Eye (tissue), 1 donor: Measurements from ENCODE around the gene NAALAD2.
"Not testable (repeated sequence)": the region's sequence is repeated elsewhere in the genome, so short reads cannot be mapped to it uniquely, and the experiment has no call there.

ENCODE experiments used
- DNase-seq: peaks from one replicate; pipeline ENCODE4 v3.0.0-alpha.2; 2015

The NAALAD2 gene

GRCh38 chr11:90197377-90197776, 62.9 kb downstream of the NAALAD2 start:
- DNase-seq, result no peak

DNA sequence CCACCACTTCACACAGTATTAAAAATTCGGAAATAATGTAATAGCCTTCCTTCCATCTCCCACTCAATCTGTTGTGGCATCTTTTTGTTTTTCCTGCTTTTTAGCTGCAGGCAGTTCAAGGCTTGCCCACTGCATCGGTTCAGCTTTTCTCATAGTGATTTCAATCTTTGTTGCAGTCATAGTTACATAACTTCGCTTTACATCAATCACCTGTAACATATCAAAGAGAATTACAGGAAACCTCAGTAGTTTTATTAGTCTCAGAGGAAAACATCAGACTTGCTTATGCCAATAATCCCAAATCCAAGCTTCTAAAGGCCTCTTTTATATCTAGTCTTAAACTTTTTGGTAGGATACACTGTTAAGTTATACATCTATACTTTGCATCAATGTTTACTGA, 67.9 kb downstream of the NAALAD2 start:
- no peak for DNase-seq

DNA sequence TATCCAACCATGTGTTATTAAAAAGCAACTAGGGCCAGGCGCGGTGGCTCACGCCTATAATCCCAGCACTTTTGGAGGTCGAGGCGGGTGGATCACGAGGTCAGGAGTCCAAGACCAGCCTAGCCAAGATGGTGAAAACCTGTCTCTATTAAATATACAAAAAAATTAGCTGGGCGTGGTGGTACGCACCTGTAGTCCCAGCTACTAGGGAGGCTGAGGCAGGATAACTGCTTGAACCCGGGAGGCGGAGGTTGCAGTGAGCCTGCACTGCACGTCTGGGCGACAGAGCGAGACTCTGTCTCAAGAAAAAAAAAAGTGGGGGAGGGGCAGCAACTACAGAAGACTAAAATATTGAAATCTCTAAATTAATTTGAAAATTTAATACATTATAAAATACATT, 69.9 kb downstream of the NAALAD2 start:
- no peak for DNase-seq

DNA sequence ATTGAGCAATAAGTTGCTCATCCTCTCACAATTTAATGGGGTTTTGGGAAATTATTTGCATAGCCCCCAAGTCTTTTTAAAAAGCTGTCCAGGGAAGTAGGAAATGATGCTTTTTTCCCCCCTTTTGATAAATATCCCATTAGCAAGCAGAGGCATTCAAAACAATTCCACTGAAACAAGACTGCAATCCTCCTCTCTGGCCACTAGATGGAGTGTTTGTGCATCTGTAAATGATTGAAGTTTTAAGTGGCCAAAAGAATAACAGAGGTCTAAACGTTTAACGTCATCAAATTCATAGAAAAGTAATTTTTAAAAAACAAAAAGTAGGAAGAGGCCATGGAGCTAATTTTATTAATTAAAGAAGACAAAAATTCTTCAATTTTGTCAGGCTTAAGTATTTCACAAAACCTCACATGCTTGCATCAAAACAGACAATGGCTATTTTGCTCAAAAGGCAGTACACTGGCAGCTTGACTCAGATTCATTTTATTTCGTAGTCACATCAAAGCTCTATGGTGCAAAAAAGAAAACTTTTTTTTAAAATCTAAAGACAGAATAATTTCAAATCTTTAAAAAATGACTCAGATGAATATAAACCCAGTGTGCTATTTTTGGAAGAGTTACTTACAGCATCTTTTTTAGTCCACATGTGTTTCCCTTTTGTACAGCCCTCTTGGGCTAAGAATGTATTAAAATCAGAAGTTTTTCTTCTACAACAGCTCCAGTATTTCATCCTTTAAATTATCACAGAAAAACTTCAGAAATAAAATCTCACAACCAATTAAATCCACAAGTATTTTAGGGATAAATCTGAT, 70.6 kb downstream of the NAALAD2 start:
- peak; percentile 79 for DNase-seq

GRCh38 chr11:90207992-90208391, 73.5 kb downstream of the NAALAD2 start:
- DNase-seq, result not testable (repeated sequence)

DNA sequence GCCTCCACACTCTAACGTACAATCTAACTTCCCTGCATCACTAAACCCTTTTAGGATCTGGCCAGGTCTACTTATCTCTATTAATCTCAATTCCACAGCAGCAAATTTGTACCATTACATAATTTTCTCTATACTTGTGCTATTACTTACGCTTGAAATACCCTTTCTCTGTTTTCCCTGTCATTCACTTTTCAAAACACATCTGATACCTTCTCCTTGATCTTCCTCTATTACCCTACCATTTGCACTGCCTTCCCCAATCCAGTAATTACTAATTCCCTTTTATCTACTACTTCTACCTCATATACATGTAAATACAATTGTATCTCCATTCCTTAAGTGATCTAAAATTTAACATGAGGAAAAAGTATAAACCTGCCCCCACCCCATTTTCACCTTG, 74.4 kb downstream of the NAALAD2 start:
- no peak for DNase-seq

GRCh38 chr11:90213322-90213721, 78.9 kb downstream of the NAALAD2 start:
- no peak for DNase-seq

DNA sequence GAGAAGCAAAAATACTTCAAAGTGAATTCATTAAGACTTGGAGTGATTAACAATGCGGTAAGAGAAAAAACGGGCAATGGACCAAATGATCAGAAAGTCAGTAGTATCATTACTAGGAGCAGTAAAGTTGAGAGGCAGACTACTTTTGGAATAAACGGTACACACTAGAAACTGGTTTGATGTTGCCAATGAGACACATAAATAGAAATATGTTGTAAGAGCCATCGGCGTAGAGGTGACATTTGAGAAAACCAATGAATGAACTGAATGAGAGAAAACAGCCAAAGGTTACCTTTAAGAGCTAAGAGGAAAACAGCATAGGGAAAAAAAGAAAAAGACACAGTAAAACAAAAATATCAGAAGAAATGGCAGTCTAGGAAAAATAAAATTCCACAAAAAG, 82.1 kb downstream of the NAALAD2 start:
- DNase-seq, result no peak

DNA sequence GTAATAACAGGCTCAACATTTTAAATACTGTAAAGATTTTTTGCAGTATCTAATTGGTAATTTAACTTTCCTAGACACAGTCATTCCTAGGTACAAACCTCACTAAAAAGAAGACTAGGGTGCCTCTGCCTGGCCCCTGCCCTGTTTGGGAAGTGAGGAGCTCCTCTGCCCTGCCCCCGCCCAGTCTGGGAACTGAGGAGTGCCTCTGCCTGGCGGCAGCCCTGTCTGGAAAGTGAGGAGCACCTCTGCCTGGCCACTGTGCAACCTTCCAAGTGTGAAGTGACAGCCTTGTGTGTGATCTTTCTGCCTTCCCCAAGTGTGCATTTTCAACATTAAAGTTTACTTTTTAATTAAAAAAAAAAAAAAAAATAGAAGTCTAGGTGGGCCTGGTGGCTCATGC, 84.1 kb downstream of the NAALAD2 start:
- DNase-seq, result no peak

DNA sequence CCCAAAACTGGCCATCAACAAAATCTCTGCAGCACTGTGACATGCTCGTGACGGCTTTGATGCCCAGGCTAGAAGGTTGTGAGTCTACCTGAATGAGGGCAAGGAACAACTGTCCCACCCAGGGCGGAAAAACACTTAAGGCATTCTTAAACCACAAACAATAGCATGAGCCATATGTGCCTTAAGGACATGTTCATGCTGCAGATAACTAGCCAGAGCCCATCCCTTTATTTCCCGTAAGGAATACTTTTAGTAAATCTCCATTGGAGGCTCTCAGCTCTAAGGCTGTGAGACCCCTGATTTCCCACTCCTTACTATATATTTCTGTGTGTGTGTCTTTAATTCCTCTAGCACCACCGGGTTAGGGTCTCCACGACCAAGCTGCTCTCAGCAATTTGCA, 85.0 kb downstream of the NAALAD2 start:
- no peak for DNase-seq

- no peak for DNase-seq
Observed at GRCh38 chr11:90220391-90220790, 85.9 kb downstream of the NAALAD2 start.

GRCh38 chr11:90221803-90222458, 87.5 kb downstream of the NAALAD2 start:
- DNase-seq, result no peak

GRCh38 chr11:90222459-90223247, 88.2 kb downstream of the NAALAD2 start, which contains the start of gene CHORDC1:
CHORDC1 (minus strand) TSS chr11:90223049; CDS start chr11:90222954, 95 bp downstream.
- DNase-seq, result peak; percentile 95

DNA sequence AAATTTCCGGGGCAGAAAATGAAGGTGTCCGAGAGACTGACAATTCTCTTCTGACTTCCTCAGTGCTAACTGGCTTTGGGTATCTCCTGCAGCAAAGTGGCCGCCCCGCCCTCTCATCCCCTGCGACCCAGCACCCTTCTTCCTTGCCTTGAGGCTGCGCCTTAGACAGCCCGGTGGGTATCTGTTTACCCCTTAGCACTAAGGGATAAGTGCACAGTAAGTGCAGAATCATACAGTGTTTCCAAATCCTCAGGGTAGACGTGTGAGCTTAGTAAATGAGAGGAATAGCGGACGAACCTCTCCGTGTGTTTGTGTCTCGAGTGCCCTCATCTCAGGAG, 88.8 kb downstream of the NAALAD2 start:
- no peak for DNase-seq

GRCh38 chr11:90228056-90228455, 93.6 kb downstream of the NAALAD2 start:
- DNase-seq, result no peak

GRCh38 chr11:90229791-90230190, 95.3 kb downstream of the NAALAD2 start:
- DNase-seq, result no peak

- DNase-seq, result no peak
Observed at GRCh38 chr11:90234977-90235376, 100.5 kb downstream of the NAALAD2 start.

- DNase-seq, result no peak
Observed at GRCh38 chr11:90235526-90235925, 101.1 kb downstream of the NAALAD2 start.

GRCh38 chr11:90237004-90237403, 102.5 kb downstream of the NAALAD2 start:
- no peak for DNase-seq

GRCh38 chr11:90239967-90240636, 105.6 kb downstream of the NAALAD2 start:
- not testable (repeated sequence) for DNase-seq

DNA sequence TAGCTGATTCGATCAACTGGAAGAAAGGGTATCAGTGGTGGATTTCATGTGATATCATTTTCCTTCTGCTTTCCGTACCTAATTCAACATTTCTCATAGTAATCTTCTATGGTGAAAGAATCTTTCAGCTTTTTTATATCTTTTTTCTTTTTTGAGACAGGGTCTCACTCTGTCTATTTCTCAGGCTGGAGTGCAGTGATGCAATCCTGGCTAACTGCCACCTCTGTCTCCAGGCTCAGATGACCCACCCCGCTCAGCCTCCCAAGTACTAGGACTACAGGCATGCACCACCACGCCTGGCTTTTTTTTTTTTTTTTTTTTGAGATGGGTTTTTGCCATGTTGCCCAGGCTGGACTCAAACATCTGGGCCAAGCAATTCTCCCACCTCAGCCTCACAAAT, 107.0 kb downstream of the NAALAD2 start:
- no peak for DNase-seq
